Fibroblast of the aortic adventitia (primary cell): Measurements from ENCODE around the gene LRSAM1. TPM values are rescaled to one million over a fixed set of nuclear protein-coding genes. Genes with fewer than 3 reads are reported as not detected.

Experiments used
- DNase-seq: peaks from one replicate; pipeline ENCODE4 v3.0.0-alpha.2; 2010; ENCODE audit warnings: low read depth
- H3K4me3 ChIP-seq: 2 replicates; pipeline ENCODE4 v1.5.1; 2011; ENCODE audit warnings: low read depth, mild to moderate bottlenecking, control low read depth, low read length, moderate library complexity
- total RNA-seq: library from RNA; depleted of rRNA; stranded (reverse); fragments of >200 nt; gene quantifications from 2 replicates; pipeline ENCODE4 v1.2.3, GENCODE V29; 2012; ENCODE audit warnings: low replicate concordance
- TF ChIP-seq, protein P1 (sequence below): IDR thresholded peaks from 2 replicates; pipeline ENCODE4 v1.5.1; 2011; ENCODE audit warnings: mild to moderate bottlenecking, low read length, control low read depth, inconsistent platforms; ENCODE audit not compliant: insufficient read depth

Gene LRSAM1
- total RNA-seq, 1 donor: 15.3 TPM

DNA sequence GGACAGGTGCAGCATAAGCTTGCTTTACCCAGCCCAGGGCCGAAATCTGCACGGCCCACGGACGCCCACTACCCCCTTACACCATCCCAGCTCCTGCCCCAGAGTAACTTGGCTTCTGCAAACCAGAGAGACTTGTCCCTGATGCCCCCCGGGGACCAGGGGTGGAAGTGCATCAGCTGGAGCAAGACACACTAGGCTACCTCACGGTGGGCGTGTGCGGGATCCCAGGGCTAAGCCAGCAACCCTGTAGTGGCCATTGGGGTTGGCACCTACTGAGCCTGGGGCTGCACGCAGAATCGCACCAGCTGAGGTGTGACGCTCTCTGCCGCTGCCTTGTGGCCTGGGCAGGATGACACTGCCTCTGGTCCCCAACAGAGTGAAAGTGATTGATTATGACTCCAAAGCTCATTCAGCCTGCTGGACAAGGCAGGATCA lies 33.3 kb upstream of the LRSAM1 start:
- DNase-seq: no peak
- TF ChIP-seq, protein P1, sequence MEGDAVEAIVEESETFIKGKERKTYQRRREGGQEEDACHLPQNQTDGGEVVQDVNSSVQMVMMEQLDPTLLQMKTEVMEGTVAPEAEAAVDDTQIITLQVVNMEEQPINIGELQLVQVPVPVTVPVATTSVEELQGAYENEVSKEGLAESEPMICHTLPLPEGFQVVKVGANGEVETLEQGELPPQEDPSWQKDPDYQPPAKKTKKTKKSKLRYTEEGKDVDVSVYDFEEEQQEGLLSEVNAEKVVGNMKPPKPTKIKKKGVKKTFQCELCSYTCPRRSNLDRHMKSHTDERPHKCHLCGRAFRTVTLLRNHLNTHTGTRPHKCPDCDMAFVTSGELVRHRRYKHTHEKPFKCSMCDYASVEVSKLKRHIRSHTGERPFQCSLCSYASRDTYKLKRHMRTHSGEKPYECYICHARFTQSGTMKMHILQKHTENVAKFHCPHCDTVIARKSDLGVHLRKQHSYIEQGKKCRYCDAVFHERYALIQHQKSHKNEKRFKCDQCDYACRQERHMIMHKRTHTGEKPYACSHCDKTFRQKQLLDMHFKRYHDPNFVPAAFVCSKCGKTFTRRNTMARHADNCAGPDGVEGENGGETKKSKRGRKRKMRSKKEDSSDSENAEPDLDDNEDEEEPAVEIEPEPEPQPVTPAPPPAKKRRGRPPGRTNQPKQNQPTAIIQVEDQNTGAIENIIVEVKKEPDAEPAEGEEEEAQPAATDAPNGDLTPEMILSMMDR: peak; percentile 13
- H3K4me3 ChIP-seq: no peak overlapping the region

DNA sequence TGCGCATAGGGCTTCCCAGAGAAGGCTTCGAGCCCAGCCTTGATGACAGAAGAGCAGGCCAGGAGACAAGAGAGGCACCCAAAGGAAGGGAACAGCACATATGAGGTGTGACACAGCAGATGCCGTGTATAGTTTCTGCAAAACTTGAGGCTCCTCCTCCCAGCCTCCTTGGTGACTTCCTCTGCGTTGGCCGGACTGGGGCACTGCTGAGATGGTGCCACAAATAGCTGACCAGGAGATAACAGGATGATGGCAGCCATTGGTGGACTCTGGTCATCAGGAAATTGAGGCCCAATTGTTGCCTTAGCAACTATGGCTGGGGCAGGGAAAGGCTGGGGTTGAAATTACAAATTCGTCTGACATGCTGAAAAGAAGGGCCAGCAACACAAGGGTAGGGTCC lies 32.0 kb upstream of the LRSAM1 start:
- DNase-seq: no peak
- H3K4me3 ChIP-seq: no peak overlapping the region
- TF ChIP-seq, protein P1: no peak

DNA sequence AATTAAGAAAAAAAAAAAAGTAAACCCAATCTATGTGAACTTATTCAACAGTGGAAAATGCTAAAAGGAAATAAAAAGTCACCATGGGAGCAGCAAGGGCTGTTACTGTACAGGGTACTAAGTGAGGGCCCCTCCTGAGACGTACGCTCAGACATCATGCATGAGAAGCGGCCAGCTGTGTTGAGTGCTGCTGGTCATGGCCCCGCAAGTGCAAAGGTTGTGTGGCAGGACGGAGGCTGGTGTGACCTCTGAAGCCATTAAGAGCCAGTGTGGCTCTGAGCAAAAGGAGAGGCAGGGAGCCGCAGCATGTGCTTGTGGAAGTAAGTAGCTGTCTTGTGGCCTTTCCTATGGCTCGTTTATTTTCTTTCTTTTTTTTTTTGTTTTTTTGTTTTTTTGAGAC lies 30.3 kb upstream of the LRSAM1 start:
- TF ChIP-seq, protein P1: no peak
- DNase-seq: no peak
- no peak overlapping the region for H3K4me3 ChIP-seq

DNA sequence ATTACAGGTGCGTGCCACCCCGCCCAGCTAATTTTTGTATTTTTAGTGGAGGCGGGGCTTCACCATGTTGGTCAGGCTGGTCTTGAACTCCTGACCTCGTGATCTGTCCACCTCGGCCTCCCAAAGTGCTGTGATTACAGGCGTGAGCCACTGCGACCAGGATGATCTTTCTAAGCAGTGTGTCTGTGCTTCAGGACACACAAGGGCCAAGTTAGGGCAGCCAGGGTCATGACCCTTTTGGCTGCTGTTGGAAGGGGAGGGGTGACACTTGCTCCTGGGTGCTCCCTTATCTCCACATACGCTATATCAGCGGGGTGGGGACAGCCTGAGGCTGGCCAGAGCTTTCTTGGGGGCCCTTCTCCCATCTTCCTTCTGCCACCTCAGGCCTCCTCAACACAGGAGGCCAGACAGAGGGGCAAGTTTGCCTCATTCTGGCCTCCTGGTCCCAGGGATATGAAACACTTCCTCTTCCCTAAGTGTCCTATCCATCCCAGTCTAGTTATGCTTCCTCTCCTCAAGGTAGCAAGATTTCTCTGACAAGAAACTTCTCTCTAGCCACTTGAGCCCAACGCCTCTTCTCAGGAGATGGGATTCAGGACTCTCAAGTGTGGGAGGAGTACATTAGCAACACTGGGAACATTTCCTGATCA lies 29.1 kb upstream of the LRSAM1 start:
- TF ChIP-seq, protein P1: no peak
- no peak for DNase-seq
- peak overlapping the region; percentile 92 for H3K4me3 ChIP-seq

DNA sequence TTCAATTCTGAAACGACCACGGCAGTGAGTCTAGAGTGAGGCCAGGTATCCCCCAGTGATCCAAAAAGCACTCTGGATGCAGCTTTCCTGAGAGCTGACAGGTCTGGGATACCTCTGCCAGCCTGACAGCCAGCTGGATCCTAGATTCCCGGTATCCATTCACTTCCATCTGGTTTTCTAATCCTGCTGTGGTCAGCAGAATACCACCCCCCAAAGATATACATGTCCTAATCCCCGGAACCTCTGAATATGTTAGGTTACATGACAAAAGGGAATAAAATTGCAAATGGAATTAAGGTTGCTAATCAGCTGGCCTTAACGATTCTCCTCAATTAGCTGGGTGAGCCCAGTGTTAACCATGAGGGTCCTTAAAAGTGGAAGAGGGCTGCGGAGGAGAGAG lies 28.5 kb upstream of the LRSAM1 start:
- TF ChIP-seq, protein P1: no peak
- H3K4me3 ChIP-seq: peak overlapping the region; percentile 92
- no peak for DNase-seq

DNA sequence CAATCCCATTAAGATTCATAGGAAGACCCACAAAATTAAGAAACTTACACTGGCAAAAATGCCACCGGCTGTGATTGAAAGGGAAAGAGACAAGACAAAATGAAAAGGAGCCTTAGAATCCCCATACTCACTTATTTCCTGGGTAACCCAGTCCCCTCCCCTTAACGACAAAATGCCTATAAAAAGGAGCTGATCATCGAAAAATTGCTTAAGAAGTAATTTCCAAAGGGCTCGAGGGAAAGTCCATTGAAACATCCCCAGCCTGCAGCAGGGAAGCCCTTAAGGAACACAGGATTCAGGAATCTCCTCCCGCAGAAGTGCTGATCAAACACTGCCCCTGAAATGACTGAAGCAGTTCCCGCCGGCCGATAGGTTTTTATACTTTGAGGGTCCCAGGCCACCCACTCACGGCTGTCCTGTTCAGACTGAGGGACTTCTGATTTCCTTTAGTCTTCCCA lies 27.8 kb upstream of the LRSAM1 start:
- TF ChIP-seq, protein P1: no peak
- peak overlapping the region; percentile 92 for H3K4me3 ChIP-seq
- DNase-seq: no peak
